Lung (tissue), 12 donors: ENCODE results near the gene DHCR24. TPM values are rescaled to one million over a fixed set of nuclear protein-coding genes. Genes with fewer than 3 reads are reported as not detected.

Source experiments
- ATAC-seq: fragments of 200-7000 bp; cut with Tn5 transposase; one replicate; pipeline ENCODE4 v1.9.1; 2020; ENCODE audit warnings: moderate number of reproducible peaks; ENCODE audit not compliant: insufficient read depth, low FRiP score
- DNase-seq, 3 donors: peaks; one replicate each; pipeline ENCODE4 v3.0.0-alpha.2; 2013 to 2017
- H3K27ac ChIP-seq, 2 donors: one replicate each; pipeline ENCODE4 v1.5.1; 2013; ENCODE audit warnings: mild to moderate bottlenecking in 2 of 2, moderate library complexity in 2 of 2, control low read depth in 1 of 2, inconsistent platforms in 1 of 2, low read depth in 1 of 2, low read length in 1 of 2
- H3K27me3 ChIP-seq, 3 donors: one replicate each; pipeline ENCODE4 v1.5.1; 2013; ENCODE audit warnings: low read length in 2 of 3; ENCODE audit not compliant: control insufficient read depth in 3 of 3, insufficient read depth in 3 of 3
- H3K36me3 ChIP-seq, 4 donors: one replicate each; pipeline ENCODE4 v1.5.1; 2013; ENCODE audit warnings: low read length in 4 of 4, mild to moderate bottlenecking in 1 of 4, moderate library complexity in 1 of 4; ENCODE audit not compliant: control insufficient read depth in 4 of 4, insufficient read depth in 4 of 4
- H3K4me1 ChIP-seq, 5 donors: one replicate each; pipeline ENCODE4 v1.5.1; 2013; ENCODE audit warnings: low read length in 5 of 5, mild to moderate bottlenecking in 2 of 5, moderate library complexity in 1 of 5; ENCODE audit not compliant: control insufficient read depth in 5 of 5, insufficient read depth in 5 of 5
- H3K4me3 ChIP-seq: one replicate; pipeline ENCODE4 v1.5.1; 2013; ENCODE audit warnings: mild to moderate bottlenecking, control low read depth, moderate library complexity
- H3K9ac ChIP-seq, 2 donors: one replicate each; pipeline ENCODE4 v1.5.1; 2013; ENCODE audit warnings: low read length in 2 of 2, control low read depth in 1 of 2; ENCODE audit not compliant: insufficient read depth in 1 of 2
- H3K9me3 ChIP-seq, 4 donors: one replicate each; pipeline ENCODE4 v1.5.1; 2013; ENCODE audit warnings: low read length in 3 of 4, mild to moderate bottlenecking in 1 of 4, moderate library complexity in 1 of 4; ENCODE audit not compliant: control insufficient read depth in 4 of 4, insufficient read depth in 3 of 4
- CTCF ChIP-seq: IDR thresholded peaks from 2 replicates; pipeline ENCODE4 v1.5.1; 2012; ENCODE audit warnings: mild to moderate bottlenecking; ENCODE audit errors: control extremely low read depth, extremely low read depth
- WGBS, 2 donors: extraction: QIAGEN DNeasy Blood & Tissue Kit; methylation state at CpG; one replicate each; pipeline ENCODE4 v1.1.7; 2013; 5-methylcytosine and 5-hydroxymethylcytosine counted together
- polyA plus RNA-seq, 2 donors: library from polyadenylated mRNA; stranded (reverse); fragments of 200-250 nt; gene quantifications; one replicate each; pipeline ENCODE4 v1.2.1, GENCODE V29; 2013
- total RNA-seq, 2 donors: library from RNA; depleted of rRNA in 1 of 2; stranded (reverse); fragments of >200 nt in 1 of 2; gene quantifications; one replicate each; pipeline ENCODE4 v1.2.1, GENCODE V29; 2014 to 2021
- donor health status: control.
- donor health status: control.
- donor health status: Bipolar disorder and iron deficiency.
- donor health status: healthy.
- donor health status: DM: yes; HTN: yes; CAD: no.

Gene DHCR24
- total and polyA plus RNA-seq, 4 donors: 269 to 735 (median 436) TPM

GRCh38 chr1:54816951-54817350, 70.0 kb downstream of the DHCR24 start:
- no peak overlapping the region for H3K27ac ChIP-seq
- TF ChIP-seq CTCF: no peak
- no peak overlapping the region for H3K9ac ChIP-seq
- no peaks in the 10 kb centered on the region for H3K9me3 ChIP-seq
- H3K27me3 ChIP-seq: no peaks in the 10 kb centered on the region
- DNase-seq (no peak), ATAC-seq (no peak)
- 85 to 88% methylated on average over 13 of the region's 13 CpGs for WGBS, 2 donors
- H3K4me1 ChIP-seq: no peaks in the 10 kb centered on the region
- H3K4me3 ChIP-seq: no peak overlapping the region
- H3K36me3 ChIP-seq: no peaks in the 10 kb centered on the region

DNA sequence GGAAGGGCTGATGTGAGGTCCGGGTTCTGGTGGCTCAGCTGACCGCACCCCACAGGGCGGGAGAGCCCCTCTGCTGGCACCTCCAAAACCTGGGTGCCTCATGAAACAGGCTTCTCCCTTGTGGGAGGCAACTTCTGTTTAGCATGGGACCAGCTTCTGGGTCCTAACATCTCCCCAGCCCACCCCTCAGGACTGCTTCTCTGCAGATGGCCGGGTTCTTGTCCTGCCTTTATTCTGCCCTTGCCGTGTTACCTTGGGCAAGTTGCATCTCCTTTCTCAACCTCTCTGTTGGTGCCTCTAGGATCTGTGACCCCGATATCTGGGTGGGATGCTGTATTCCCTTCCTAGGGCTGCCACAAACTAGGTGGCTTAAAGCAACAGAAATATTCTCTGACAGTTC, 70.9 kb downstream of the DHCR24 start:
- no peaks in the 10 kb centered on the region for H3K36me3 ChIP-seq
- no peak overlapping the region for H3K9ac ChIP-seq
- H3K9me3 ChIP-seq: no peaks in the 10 kb centered on the region
- H3K4me3 ChIP-seq: no peak overlapping the region
- no peaks in the 10 kb centered on the region for H3K27me3 ChIP-seq
- 75 to 77% methylated on average over 6 of the region's 6 CpGs for WGBS, 2 donors
- DNase-seq (no peak), ATAC-seq (no peak)
- no peak overlapping the region for H3K27ac ChIP-seq
- no peak for TF ChIP-seq CTCF
- no peaks in the 10 kb centered on the region for H3K4me1 ChIP-seq

GRCh38 chr1:54815086-54815876, 71.7 kb downstream of the DHCR24 start:
- Histone ChIP-seq H3K27ac (no peak overlapping the region), H3K4me3 (no peak overlapping the region), H3K27me3 (no peaks in the 10 kb centered on the region), H3K4me1 (peaks cover 0 to 1% (median 0%) of the 10 kb centered on the region in 5 donors), H3K36me3 (no peaks in the 10 kb centered on the region), H3K9ac (no peak overlapping the region), H3K9me3 (no peaks in the 10 kb centered on the region)
- no peak for TF ChIP-seq CTCF
- 92 to 93% methylated on average over 7 of the region's 7 CpGs for WGBS, 2 donors
- no peak for DNase-seq
- ATAC-seq: no peak
